PC-9 (cell line): ENCODE data around the gene CRYL1. TPM values are rescaled to one million over a fixed set of nuclear protein-coding genes. Genes with fewer than 3 reads are reported as not detected.

Experiments
- BruUV-seq: library from RNA; stranded (reverse); fragments of 400-500 nt; replicated peaks from 2 replicates; lab custom pipeline; 2021; lab: Mats Ljungman, UMichigan
- CTCF ChIA-PET: fragments of 300-600 bp; sonication (Branson Sonifier 250); formaldehyde crosslinking; loops from one replicate; lab custom pipeline; 2022; ENCODE audit warnings: antibody characterized with exemption; lab: Charles Lee
- POLR2A ChIA-PET: fragments of 300-600 bp; sonication (Branson Sonifier 250); formaldehyde crosslinking; loops from one replicate; lab custom pipeline; 2022; ENCODE audit warnings: antibody characterized with exemption; ENCODE audit not compliant: unreplicated experiment; lab: Charles Lee
- DNase-seq, 2 experiments: peaks; one replicate each; pipeline versions ENCODE4 v3.0.0 to v3.0.0-alpha.2; 2015 to 2022; ENCODE audit warnings: mixed read lengths in 1 of 2
- H2AFZ ChIP-seq: fragments of 200-600 bp; sonication (generic); 2 replicates; pipeline ENCODE4 v1.8.1; 2017; ENCODE audit warnings: antibody characterized with exemption
- H3F3A ChIP-seq: fragments of 200-600 bp; sonication (generic); 2 replicates; pipeline ENCODE4 v1.8.1; 2017; ENCODE audit warnings: antibody characterized with exemption, mild to moderate bottlenecking, low read depth; ENCODE audit not compliant: insufficient read depth
- H3K27ac ChIP-seq: fragments of 200-600 bp; sonication (generic); 2 replicates; pipeline ENCODE4 v1.6.1; 2016; ENCODE audit warnings: mixed run types
- H3K27me3 ChIP-seq: fragments of 200-600 bp; sonication (generic); 2 replicates; pipeline ENCODE4 v1.6.1; 2016; ENCODE audit warnings: low read depth, mixed run types; ENCODE audit not compliant: insufficient read depth
- H3K36me3 ChIP-seq: fragments of 200-600 bp; sonication (generic); 2 replicates; pipeline ENCODE4 v1.6.1; 2016; ENCODE audit warnings: low read depth, mixed run types
- H3K4me1 ChIP-seq: fragments of 200-600 bp; sonication (generic); replicated peaks from 2 replicates; pipeline ENCODE4 v1.6.1; 2016; ENCODE audit warnings: mixed run types; ENCODE audit not compliant: insufficient read depth
- H3K4me2 ChIP-seq: fragments of 200-600 bp; sonication (generic); 2 replicates; pipeline ENCODE4 v1.6.1; 2017; ENCODE audit warnings: mixed run types
- H3K4me3 ChIP-seq: fragments of 200-600 bp; sonication (generic); 2 replicates; pipeline ENCODE4 v1.6.1; 2016; ENCODE audit warnings: mixed run types
- H3K79me2 ChIP-seq: fragments of 200-600 bp; sonication (generic); 2 replicates; pipeline ENCODE4 v1.6.1; 2017; ENCODE audit warnings: low read depth, mixed run types
- H3K9me2 ChIP-seq: fragments of 200-600 bp; sonication (generic); 2 replicates; pipeline ENCODE4 v1.8.1; 2017; ENCODE audit warnings: mild to moderate bottlenecking; ENCODE audit not compliant: insufficient read depth
- H3K9me3 ChIP-seq: fragments of 200-600 bp; sonication (generic); 2 replicates; pipeline ENCODE4 v1.8.1; 2016; ENCODE audit warnings: low read depth; ENCODE audit not compliant: insufficient read depth
- H4K20me1 ChIP-seq: fragments of 200-600 bp; sonication (generic); 2 replicates; pipeline ENCODE4 v1.8.1; 2017; ENCODE audit not compliant: insufficient read depth
- EZH2 ChIP-seq: fragments of 200-600 bp; sonication (generic); IDR thresholded peaks from 2 replicates; pipeline ENCODE4 v1.8.0; 2017; ENCODE audit warnings: antibody characterized with exemption, low read depth
- intact Hi-C: fragments of 100-400 bp; cut with micrococcal nuclease; formaldehyde crosslinking; loops from one replicate; pipeline ENCODE4 v1.10.0; 2022; ENCODE audit not compliant: unreplicated experiment
- total RNA-seq: library from RNA; stranded (reverse); gene quantifications from 2 replicates; pipeline ENCODE4 v1.2.3, GENCODE V29; 2021
- TF ChIP-seq, protein P1 (sequence below): fragments of 200-600 bp; sonication (generic); conservative IDR thresholded peaks from 2 replicates; pipeline ENCODE4 v1.6.1; 2017; ENCODE audit warnings: mixed run types, antibody characterized with exemption, mild to moderate bottlenecking, moderate library complexity

CRYL1 gene
- total RNA-seq, 1 experiment from 2014 or later: 8.7 TPM

DNA sequence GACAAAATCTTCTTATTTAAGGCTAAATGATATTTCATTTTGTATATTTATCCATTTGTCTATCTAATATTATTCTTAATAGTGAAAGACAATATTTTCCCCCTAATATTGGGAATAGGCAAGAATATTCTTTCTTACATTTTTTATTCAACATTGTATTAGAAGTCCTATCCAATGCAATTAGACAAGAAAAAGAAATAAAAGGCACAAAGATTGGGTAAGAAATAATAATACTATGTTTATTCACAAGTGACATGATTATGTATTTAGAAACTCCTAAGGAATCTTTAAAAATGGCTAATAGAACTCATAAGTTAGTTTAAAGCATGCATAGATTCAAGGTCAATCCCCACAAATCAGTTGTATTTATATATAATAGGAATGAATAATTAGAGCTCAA is 11.3 kb upstream of the CRYL1 start:
- Histone ChIP-seq H4K20me1 (no peaks in the 10 kb centered on the region), H3K4me2 (no peak overlapping the region), H3K9me3 (no peaks in the 10 kb centered on the region), H3K4me1 (no peaks in the 10 kb centered on the region), H3K79me2 (no peaks in the 10 kb centered on the region), H3K36me3 (no peaks in the 10 kb centered on the region), H2AFZ (no peak overlapping the region), H3K27ac (no peak overlapping the region), H3K4me3 (no peak overlapping the region), H3F3A (no peaks in the 10 kb centered on the region), H3K9me2 (no peaks in the 10 kb centered on the region), H3K27me3 (no peaks in the 10 kb centered on the region)
- TF ChIP-seq, protein P1, sequence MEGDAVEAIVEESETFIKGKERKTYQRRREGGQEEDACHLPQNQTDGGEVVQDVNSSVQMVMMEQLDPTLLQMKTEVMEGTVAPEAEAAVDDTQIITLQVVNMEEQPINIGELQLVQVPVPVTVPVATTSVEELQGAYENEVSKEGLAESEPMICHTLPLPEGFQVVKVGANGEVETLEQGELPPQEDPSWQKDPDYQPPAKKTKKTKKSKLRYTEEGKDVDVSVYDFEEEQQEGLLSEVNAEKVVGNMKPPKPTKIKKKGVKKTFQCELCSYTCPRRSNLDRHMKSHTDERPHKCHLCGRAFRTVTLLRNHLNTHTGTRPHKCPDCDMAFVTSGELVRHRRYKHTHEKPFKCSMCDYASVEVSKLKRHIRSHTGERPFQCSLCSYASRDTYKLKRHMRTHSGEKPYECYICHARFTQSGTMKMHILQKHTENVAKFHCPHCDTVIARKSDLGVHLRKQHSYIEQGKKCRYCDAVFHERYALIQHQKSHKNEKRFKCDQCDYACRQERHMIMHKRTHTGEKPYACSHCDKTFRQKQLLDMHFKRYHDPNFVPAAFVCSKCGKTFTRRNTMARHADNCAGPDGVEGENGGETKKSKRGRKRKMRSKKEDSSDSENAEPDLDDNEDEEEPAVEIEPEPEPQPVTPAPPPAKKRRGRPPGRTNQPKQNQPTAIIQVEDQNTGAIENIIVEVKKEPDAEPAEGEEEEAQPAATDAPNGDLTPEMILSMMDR: no peak
- TF ChIP-seq EZH2: no peak
- intact Hi-C loops: no loop called here
- DNase-seq: no peak
- CTCF ChIA-PET: no interaction called here
- POLR2A ChIA-PET: no interaction called here
- no TSS peak for BruUV-seq

DNA sequence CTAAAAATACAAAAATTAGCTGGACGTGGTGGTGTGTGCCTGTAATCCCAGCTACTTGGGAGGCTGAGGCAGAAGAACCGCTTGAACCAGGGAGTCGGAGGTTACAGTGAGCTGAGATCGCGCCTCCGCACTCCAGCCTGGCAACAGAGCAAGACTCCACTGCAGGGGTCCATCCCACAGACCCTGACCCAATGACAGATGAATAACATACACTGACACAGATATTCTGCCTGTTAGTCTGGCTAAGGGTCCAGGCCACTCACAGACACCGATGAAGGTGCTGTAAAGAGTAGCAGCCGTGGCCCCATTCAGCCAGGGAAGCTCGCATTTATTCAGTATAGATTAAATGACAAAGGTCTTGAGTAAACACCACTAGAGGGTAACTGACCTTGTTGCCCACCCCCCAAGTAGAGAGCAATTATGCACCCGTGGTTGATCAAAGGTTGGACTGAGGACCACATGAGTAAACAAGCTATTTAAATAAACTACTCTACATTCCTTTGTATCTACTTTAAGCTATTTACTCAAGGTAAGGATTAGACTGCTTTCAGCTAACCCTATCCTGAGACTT is 8.5 kb upstream of the CRYL1 start:
- BruUV-seq: no TSS peak
- Histone ChIP-seq H3F3A (no peaks in the 10 kb centered on the region), H3K27ac (no peak overlapping the region), H3K4me3 (no peak overlapping the region), H3K4me1 (no peaks in the 10 kb centered on the region), H3K27me3 (no peaks in the 10 kb centered on the region), H3K36me3 (no peaks in the 10 kb centered on the region), H3K9me3 (no peaks in the 10 kb centered on the region), H3K9me2 (no peaks in the 10 kb centered on the region), H4K20me1 (no peaks in the 10 kb centered on the region), H3K79me2 (no peaks in the 10 kb centered on the region), H3K4me2 (no peak overlapping the region), H2AFZ (no peak overlapping the region)
- ChIA-PET POLR2A (no interaction called here), CTCF (no interaction called here)
- intact Hi-C loops: no loop called here
- no peak for DNase-seq
- TF ChIP-seq EZH2: no peak
- TF ChIP-seq, protein P1: no peak

DNA sequence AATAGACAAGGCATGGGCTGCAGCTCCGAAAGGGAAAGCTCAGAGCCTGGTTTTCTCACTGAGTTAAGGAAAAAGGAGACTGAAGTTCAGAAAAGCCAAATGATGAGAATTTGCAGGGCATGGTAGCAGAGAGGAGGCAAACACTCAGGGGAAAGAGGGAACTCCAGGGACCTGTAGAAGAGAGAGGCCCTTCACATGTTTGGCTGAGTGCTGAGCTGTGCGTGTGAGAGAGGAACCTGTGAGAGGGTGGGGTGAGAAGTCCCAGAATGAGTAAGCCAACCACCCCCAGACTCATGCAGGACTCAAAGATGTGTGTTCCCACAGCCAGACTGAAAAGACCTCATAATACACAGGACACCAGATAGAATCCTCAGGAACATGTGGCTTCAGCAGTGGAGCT is 2.8 kb upstream of the CRYL1 start:
- peaks cover 8% of the 10 kb centered on the region for H3K4me1 ChIP-seq
- H3F3A ChIP-seq: peaks cover 13% of the 10 kb centered on the region; the same call in 1 of the 2 replicates
- no TSS peak for BruUV-seq
- no peak overlapping the region for H3K4me2 ChIP-seq
- ChIA-PET CTCF (no interaction called here), POLR2A (no interaction called here)
- DNase-seq: no peak
- no peaks in the 10 kb centered on the region for H3K79me2 ChIP-seq
- H2AFZ ChIP-seq: no peak overlapping the region
- H3K4me3 ChIP-seq: no peak overlapping the region
- no peaks in the 10 kb centered on the region for H4K20me1 ChIP-seq
- no peaks in the 10 kb centered on the region for H3K9me2 ChIP-seq
- no peaks in the 10 kb centered on the region for H3K9me3 ChIP-seq
- TF ChIP-seq, protein P1: no peak
- no peak for TF ChIP-seq EZH2
- H3K36me3 ChIP-seq: no peaks in the 10 kb centered on the region
- H3K27ac ChIP-seq: no peak overlapping the region
- no peaks in the 10 kb centered on the region for H3K27me3 ChIP-seq
- intact Hi-C loops: no loop called here
